Neural crest cell (in vitro differentiated cells): ENCODE measurements around the gene HOXB4. TPM values are rescaled to one million over a fixed set of nuclear protein-coding genes. Genes with fewer than 3 reads are reported as not detected.

ENCODE experiments used
- DNase-seq: peaks from one replicate; pipeline ENCODE4 v3.0.0; 2021; ENCODE audit warnings: low read depth, mixed read lengths, low spot score
- H3K27ac Mint-ChIP-seq: one replicate; pipeline ENCODE4 v1.8.0; 2021; ENCODE audit warnings: mild to moderate bottlenecking, mixed read lengths; ENCODE audit not compliant: unreplicated experiment
- H3K27me3 Mint-ChIP-seq: 2 replicates; pipeline ENCODE4 v1.8.0; 2021; ENCODE audit warnings: low read depth, mild to moderate bottlenecking, mixed read lengths
- H3K36me3 Mint-ChIP-seq: 2 replicates; pipeline ENCODE4 v1.8.0; 2021; ENCODE audit warnings: low read depth, mild to moderate bottlenecking, mixed read lengths
- H3K4me1 Mint-ChIP-seq: 2 replicates; pipeline ENCODE4 v1.8.0; 2021; ENCODE audit warnings: mixed read lengths
- H3K4me3 Mint-ChIP-seq: one replicate; pipeline ENCODE4 v1.8.0; 2021; ENCODE audit warnings: mild to moderate bottlenecking, mixed read lengths
- H3K9me3 Mint-ChIP-seq: 2 replicates; pipeline ENCODE4 v1.8.0; 2021; ENCODE audit warnings: mixed read lengths
- CTCF ChIP-seq: fragments of 200-600 bp; sonication (generic); conservative IDR thresholded peaks from 2 replicates; pipeline ENCODE4 v1.5.0; 2021; ENCODE audit warnings: antibody characterized with exemption, mild to moderate bottlenecking
- total RNA-seq: library from RNA; stranded (reverse); gene quantifications from 2 replicates; pipeline ENCODE4 v1.2.1, GENCODE V29; 2021

HOXB4 gene
- total RNA-seq, 1 donor from 2014 or later, result 5.0 TPM

- H3K27me3 Mint-ChIP-seq, result peaks cover 100% of the 10 kb centered on the region
Measured at GRCh38 chr17:48612456-48612853, 34.3 kb upstream of the HOXB4 start.

DNA sequence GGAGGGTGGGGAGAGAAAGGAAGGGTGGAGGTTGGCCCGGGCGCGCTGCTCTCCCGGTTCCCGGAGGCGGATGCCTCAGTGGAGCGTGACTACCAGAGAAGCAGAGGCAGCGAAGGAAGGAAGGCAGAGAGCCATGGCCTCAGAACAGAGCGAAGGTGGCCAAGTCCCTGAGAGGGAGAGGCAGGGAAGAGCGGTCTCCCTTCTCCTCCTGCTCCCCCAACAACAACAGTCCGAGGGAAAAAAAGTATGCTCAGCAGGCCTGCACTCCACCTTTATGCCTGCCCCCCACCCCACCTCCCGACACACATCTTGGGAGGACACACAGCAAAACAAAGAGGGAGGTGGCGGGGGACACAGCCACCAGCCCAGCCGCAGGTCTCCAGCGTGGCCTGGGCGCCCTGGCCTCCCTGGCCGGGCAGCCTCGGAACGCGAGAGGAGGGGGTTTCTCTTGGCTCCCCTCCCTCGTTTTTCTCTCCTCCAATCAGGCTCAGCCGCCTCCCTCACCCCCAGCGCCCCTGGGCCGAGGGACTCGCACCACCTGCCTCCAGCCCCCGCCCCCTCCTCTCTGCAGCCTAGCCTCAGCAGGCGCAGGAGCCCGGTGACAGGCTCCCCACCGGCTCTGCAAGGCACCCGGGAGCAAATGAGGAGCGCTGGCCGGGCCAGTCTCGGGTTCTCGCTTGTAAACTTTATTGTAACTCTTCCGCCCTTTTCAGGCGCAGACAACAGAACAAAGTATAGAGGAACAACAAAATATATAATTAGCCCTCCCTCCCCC, 33.7 kb upstream of the HOXB4 start:
- Mint-ChIP-seq H3K27ac (no peak overlapping the region), H3K4me3 (peak overlapping the region; percentile 91)

More at GRCh38 chr17:48612456-48612853, 34.3 kb upstream of the HOXB4 start:
- Mint-ChIP-seq H3K4me3 (peak overlapping the region; percentile 91), H3K36me3 (peaks cover 12% of the 10 kb centered on the region), H3K4me1 (peaks cover 21% of the 10 kb centered on the region), H3K27ac (peak overlapping the region; percentile 96), H3K9me3 (no peaks in the 10 kb centered on the region)
- no peak for DNase-seq
- no peak for TF ChIP-seq CTCF

DNA sequence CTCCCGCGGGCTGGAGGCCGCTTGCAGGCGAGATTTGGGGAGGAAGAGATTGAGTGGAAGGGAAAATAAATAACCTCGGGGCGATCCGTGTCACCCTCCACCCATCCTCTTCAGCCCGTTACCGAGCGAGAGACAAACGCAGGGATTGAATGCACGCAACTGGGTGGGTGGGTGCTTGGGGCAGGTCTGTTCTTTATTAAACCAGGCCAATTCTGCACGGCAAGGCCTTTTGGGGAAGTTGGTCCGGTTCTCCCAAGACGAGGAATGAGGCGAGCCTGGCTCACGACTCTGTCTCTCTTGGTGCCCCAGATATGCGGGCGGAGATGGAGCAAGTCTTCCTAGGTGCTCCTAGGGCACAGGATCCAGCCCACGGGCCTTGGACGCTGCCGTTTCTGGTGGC, 33.1 kb upstream of the HOXB4 start:
- no peak for DNase-seq
- Mint-ChIP-seq H3K4me1 (peaks cover 28% of the 10 kb centered on the region), H3K36me3 (peaks cover 17% of the 10 kb centered on the region), H3K9me3 (no peaks in the 10 kb centered on the region), H3K27me3 (peaks cover 100% of the 10 kb centered on the region), H3K27ac (peak overlapping the region; percentile 53), H3K4me3 (peak overlapping the region; percentile 91)
- no peak for TF ChIP-seq CTCF

More for the DNA sequence above, 33.7 kb upstream of the HOXB4 start:
- Mint-ChIP-seq H3K4me1 (peaks cover 23% of the 10 kb centered on the region), H3K9me3 (no peaks in the 10 kb centered on the region), H3K27me3 (peaks cover 100% of the 10 kb centered on the region), H3K36me3 (peaks cover 13% of the 10 kb centered on the region)
- TF ChIP-seq CTCF, result no peak
- no peak for DNase-seq

DNA sequence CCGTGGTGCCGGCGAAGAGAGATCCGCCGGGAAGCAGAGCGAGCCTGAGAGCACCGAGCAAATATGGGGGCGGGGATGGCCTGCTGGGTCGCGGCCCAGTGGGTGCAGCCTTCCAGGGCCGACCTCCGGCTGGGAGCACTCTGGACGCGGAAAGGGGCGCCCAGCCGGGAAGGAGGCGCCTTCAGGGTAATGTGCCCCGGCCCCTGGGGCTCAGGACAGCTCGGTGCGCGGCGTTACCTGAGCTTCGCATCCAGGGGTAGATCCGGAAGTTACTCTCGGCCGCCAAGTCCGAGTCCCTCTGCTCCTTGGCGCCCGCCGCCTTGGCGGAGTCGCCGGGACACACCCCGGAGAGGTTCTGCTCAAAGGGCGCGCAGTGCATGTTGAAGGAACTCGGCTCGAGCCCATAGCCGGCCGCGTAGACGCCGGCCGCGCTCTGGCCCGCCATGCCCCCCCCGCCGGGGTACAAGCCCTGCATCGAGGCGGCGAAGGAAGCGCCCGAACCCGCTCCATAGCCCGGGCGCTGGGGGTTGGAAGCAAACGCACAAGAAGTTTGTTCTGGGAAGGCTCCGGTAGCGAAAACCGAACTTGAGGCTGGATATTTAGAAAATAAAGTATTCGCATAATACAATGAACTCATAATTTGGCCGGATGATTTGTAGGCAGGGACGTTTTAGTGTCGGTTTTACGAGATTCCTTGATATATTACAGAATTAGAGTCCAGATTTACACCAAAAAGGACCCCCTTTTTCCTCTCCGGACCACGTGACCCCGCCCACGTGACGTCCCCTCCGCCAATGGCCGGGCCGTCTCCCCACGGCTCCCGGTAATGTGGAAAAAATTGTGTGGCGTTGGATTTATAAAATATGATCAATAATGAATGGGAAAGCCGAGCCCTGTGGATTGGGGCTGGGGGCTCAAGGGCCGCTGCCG, 32.4 kb upstream of the HOXB4 start, which contains the start of gene HOXB7:
HOXB7 (minus strand) TSS at position 736 of the 930 bp plus-strand sequence; CDS start at position 637, 99 bp downstream.
- peaks cover 100% of the 10 kb centered on the region for H3K27me3 Mint-ChIP-seq
- no peaks in the 10 kb centered on the region for H3K9me3 Mint-ChIP-seq
- H3K4me1 Mint-ChIP-seq, result peaks cover 28% of the 10 kb centered on the region
- peaks cover 17% of the 10 kb centered on the region for H3K36me3 Mint-ChIP-seq
- TF ChIP-seq CTCF, result no peak
- no peak for DNase-seq
- peak within 1 kb of the TSS; percentile 91 for H3K4me3 Mint-ChIP-seq
- H3K27ac Mint-ChIP-seq, result peak within 1 kb of the TSS; percentile 53

GRCh38 chr17:48609759-48610281, 31.7 kb upstream of the HOXB4 start:
- no peak for DNase-seq
- Mint-ChIP-seq H3K4me1 (peaks cover 28% of the 10 kb centered on the region), H3K36me3 (peaks cover 18% of the 10 kb centered on the region), H3K27me3 (peaks cover 100% of the 10 kb centered on the region), H3K27ac (no peak overlapping the region), H3K9me3 (no peaks in the 10 kb centered on the region), H3K4me3 (peak overlapping the region; percentile 82)
- TF ChIP-seq CTCF, result no peak
